HepG2 (cell line): Measurements from ENCODE around the gene ZPR1. TPM values are rescaled to one million over a fixed set of nuclear protein-coding genes. Genes with fewer than 3 reads are reported as not detected.
A peak's percentile ranks its signal among the peaks of the same experiment; 100 is the strongest.

ENCODE experiments used
- BRD4 ChIP-seq: sonication (generic); formaldehyde crosslinking; IDR thresholded peaks from 2 replicates; pipeline ENCODE4 v1.4.0; 2020; ENCODE audit warnings: missing genetic modification reagents
- DPF2 ChIP-seq: sonication (generic); formaldehyde crosslinking; IDR thresholded peaks from 2 replicates; pipeline ENCODE4 v1.4.0; 2020; ENCODE audit warnings: mild to moderate bottlenecking, low read depth, missing genetic modification reagents, borderline replicate concordance
- DZIP1 ChIP-seq: sonication (generic); formaldehyde crosslinking; IDR thresholded peaks from 2 replicates; pipeline ENCODE4 v1.5.0; 2020; ENCODE audit warnings: mild to moderate bottlenecking, missing genetic modification reagents
- HMGXB3 ChIP-seq: sonication (generic); formaldehyde crosslinking; IDR thresholded peaks from 2 replicates; pipeline ENCODE4 v1.4.0; 2020; ENCODE audit warnings: missing genetic modification reagents, borderline replicate concordance
- KLF11 ChIP-seq: IDR thresholded peaks from 2 replicates; pipeline ENCODE4 v1.6.1; 2016; ENCODE audit warnings: missing compliant biosample characterization
- NCOA1 ChIP-seq: sonication (generic); formaldehyde crosslinking; IDR thresholded peaks from 2 replicates; pipeline ENCODE4 v1.9.0; 2021; ENCODE audit warnings: missing genetic modification reagents
- SIN3B ChIP-seq: fragments of 150-350 bp; IDR thresholded peaks from 2 replicates; pipeline ENCODE4 v1.6.1; 2014; ENCODE audit warnings: low read length
- SKIL ChIP-seq: sonication (generic); formaldehyde crosslinking; IDR thresholded peaks from 2 replicates; pipeline ENCODE4 v1.8.0; 2022; ENCODE audit warnings: missing genetic modification reagents, mild to moderate bottlenecking, moderate library complexity, borderline replicate concordance
- SUZ12 ChIP-seq: fragments of 150-350 bp; IDR thresholded peaks from 2 replicates; pipeline ENCODE4 v1.6.1; 2014; ENCODE audit warnings: low read depth, low read length
- ZNF33A ChIP-seq: sonication (generic); formaldehyde crosslinking; IDR thresholded peaks from 2 replicates; pipeline ENCODE4 v1.5.1; 2020; ENCODE audit warnings: missing genetic modification reagents, mild to moderate bottlenecking, moderate library complexity, borderline replicate concordance
- ZNF567 ChIP-seq: sonication (generic); formaldehyde crosslinking; IDR thresholded peaks from 2 replicates; pipeline ENCODE4 v1.8.1; 2023; ENCODE audit warnings: mild to moderate bottlenecking, missing genetic modification reagents, borderline replicate concordance
- ZNF615 ChIP-seq: sonication (generic); formaldehyde crosslinking; IDR thresholded peaks from 2 replicates; pipeline ENCODE4 v1.5.0; 2020; ENCODE audit warnings: mild to moderate bottlenecking, missing genetic modification reagents, borderline replicate concordance
- polyA plus RNA-seq, 8 experiments: library from polyadenylated mRNA; depleted of rRNA in 3 of 8; stranded (reverse) in 7 of 8; unstranded in 1 of 8; fragments of >200 nt; fragmentation: Illumina TruSeq in 4 of 8; extraction: Trizol in 4 of 8; gene quantifications; 2 replicates each; pipeline versions ENCODE4 v1.2.1 to v1.2.3, GENCODE V29; 2011 to 2016; ENCODE audit warnings: low read depth in 4 of 8, missing spikeins in 1 of 8, mixed read lengths in 1 of 8; ENCODE audit not compliant: insufficient read depth in 1 of 8
- total RNA-seq, 5 experiments: library from RNA; depleted of rRNA; stranded (reverse); fragments of >200 nt; fragmentation: Illumina TruSeq; extraction: Trizol; gene quantifications; 2 replicates each; pipeline ENCODE4 v1.2.3, GENCODE V29; 2016; ENCODE audit warnings: low read depth in 1 of 5
- TF ChIP-seq, protein P1 (sequence below): sonication (generic); formaldehyde crosslinking; IDR thresholded peaks from 2 replicates; pipeline ENCODE4 v1.5.0; 2020; ENCODE audit warnings: missing genetic modification reagents
- TF ChIP-seq, protein P2 (sequence below): sonication (generic); formaldehyde crosslinking; IDR thresholded peaks from 2 replicates; pipeline ENCODE4 v1.8.0; 2023; ENCODE audit warnings: mild to moderate bottlenecking, missing genetic modification reagents
- TF ChIP-seq, protein P3 (sequence below): IDR thresholded peaks from 2 replicates; pipeline ENCODE4 v1.6.1; 2016; ENCODE audit warnings: mild to moderate bottlenecking, missing biosample characterization, missing genetic modification reagents

The ZPR1 gene
- total and polyA plus RNA-seq, 2 of the 13 experiments (the other 11 are each of a cell fraction or from before 2014, with no cell fraction given) = 40.0 to 79.3 TPM

- TF ChIP-seq SIN3B = no peak
- TF ChIP-seq KLF11 (CRISPR knock-in tag) = peak; percentile 90
- TF ChIP-seq, protein P1, sequence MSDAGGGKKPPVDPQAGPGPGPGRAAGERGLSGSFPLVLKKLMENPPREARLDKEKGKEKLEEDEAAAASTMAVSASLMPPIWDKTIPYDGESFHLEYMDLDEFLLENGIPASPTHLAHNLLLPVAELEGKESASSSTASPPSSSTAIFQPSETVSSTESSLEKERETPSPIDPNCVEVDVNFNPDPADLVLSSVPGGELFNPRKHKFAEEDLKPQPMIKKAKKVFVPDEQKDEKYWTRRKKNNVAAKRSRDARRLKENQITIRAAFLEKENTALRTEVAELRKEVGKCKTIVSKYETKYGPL = no peak; the same call in 1 of the 2 replicates
- peak; percentile 95 for TF ChIP-seq HMGXB3 (CRISPR knock-in tag)
- no peak; the same call in 1 of the 2 replicates for TF ChIP-seq DZIP1 (CRISPR knock-in tag)
- no peak for TF ChIP-seq ZNF615 (CRISPR knock-in tag)
- peak; percentile 95 for TF ChIP-seq BRD4 (CRISPR knock-in tag)
- TF ChIP-seq, protein P2, sequence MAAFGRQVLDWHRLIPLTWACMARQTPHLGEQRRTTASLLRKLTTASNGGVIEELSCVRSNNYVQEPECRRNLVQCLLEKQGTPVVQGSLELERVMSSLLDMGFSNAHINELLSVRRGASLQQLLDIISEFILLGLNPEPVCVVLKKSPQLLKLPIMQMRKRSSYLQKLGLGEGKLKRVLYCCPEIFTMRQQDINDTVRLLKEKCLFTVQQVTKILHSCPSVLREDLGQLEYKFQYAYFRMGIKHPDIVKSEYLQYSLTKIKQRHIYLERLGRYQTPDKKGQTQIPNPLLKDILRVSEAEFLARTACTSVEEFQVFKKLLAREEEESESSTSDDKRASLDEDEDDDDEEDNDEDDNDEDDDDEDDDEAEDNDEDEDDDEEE (CRISPR knock-in tag) = no peak
- TF ChIP-seq, protein P3, sequence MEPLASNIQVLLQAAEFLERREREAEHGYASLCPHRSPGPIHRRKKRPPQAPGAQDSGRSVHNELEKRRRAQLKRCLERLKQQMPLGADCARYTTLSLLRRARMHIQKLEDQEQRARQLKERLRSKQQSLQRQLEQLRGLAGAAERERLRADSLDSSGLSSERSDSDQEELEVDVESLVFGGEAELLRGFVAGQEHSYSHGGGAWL (CRISPR knock-in tag) = no peak; the same call in 1 of the 2 replicates
- TF ChIP-seq SUZ12 = no peak
- TF ChIP-seq SKIL = peak; percentile 97
- TF ChIP-seq ZNF567 = peak; percentile 85; the same call in 1 of the 2 replicates
- TF ChIP-seq ZNF33A (CRISPR knock-in tag) = peak; percentile 63; the same call in 1 of the 2 replicates
- peak; percentile 98 for TF ChIP-seq DPF2 (CRISPR knock-in tag)
- peak; percentile 96; the same call in 1 of the 2 replicates for TF ChIP-seq NCOA1 (CRISPR knock-in tag)
These were observed 44.8 kb upstream of the ZPR1 start (continued) for GRCh38 chr11:116832350-116833290.
